ENCODE results near the gene ACOT9. TPM values are rescaled to one million over a fixed set of nuclear protein-coding genes. Genes with fewer than 3 reads are reported as not detected.
"Not testable (repeated sequence)": the region's sequence is repeated elsewhere in the genome, so short reads cannot be mapped to it uniquely, and the experiment has no call there.

Gene ACOT9
- total RNA-seq, 4 donors from 2014 or later = 12.3 to 21.9 (median 20.6) TPM

- TF ChIP-seq CTCF (IDR thresholded peaks at IDR 0.05 in 4 of 5, conservative IDR thresholded peaks at IDR 0.05 in 1 of 5) = no peak
- H3K9me3 ChIP-seq = no peaks in the 10 kb centered on the region
- no peaks in the 10 kb centered on the region for H3K36me3 ChIP-seq
- intact Hi-C loops (cut with DNase I; ENCODE audit: low total_unique reads) = loop anchor here (1.0 to 10.0 kb wide), 3 partner anchors 88 to 120 kb away; partner anchors contain the start of gene PRDX4
- ATAC-seq = peak in 1 of 2 donors; percentile 4
- no peak for DNase-seq
- H3K27ac ChIP-seq = peak overlapping the region; percentile 59 to 96 (median 94)
- peaks cover 0 to 16% of the 10 kb centered on the region in 2 donors for H3K4me1 ChIP-seq
- in situ Hi-C loops (cut with MboI; ENCODE audit: low sequenced_read_pairs in 4 of 4) = loop anchor here (5.0 to 10.0 kb wide), 3 partner anchors 120 to 272 kb away; partner anchors contain the start of genes APOO (in 3 of the 4), CXorf58 (in 3 of the 4) and EIF2S3 (in 1 of the 4)
- H3K27me3 ChIP-seq = no peaks in the 10 kb centered on the region
- H3K4me3 ChIP-seq = peak overlapping the region; percentile 39 to 85 (median 59)
Measured at GRCh38 chrX:23782455-23782854, 39.4 kb upstream of the ACOT9 start.

- TF ChIP-seq POLR2A (IDR thresholded peaks at IDR 0.05) = no peak
- no peak for TF ChIP-seq CTCF (IDR thresholded peaks at IDR 0.05 in 4 of 5, conservative IDR thresholded peaks at IDR 0.05 in 1 of 5)
- ATAC-seq = no peak
- Histone ChIP-seq H3K9me3 (no peaks in the 10 kb centered on the region), H3K36me3 (no peaks in the 10 kb centered on the region), H3K27me3 (no peaks in the 10 kb centered on the region), H3K27ac (no peak overlapping the region), H3K4me3 (no peak overlapping the region), H3K4me1 (peaks cover 0 to 3% of the 10 kb centered on the region in 2 donors)
- in situ Hi-C loops (cut with MboI; ENCODE audit: low sequenced_read_pairs in 4 of 4) = no loop called here
- intact Hi-C loops (cut with DNase I; ENCODE audit: low total_unique reads) = no loop called here
- DNase-seq = no peak
Measured at GRCh38 chrX:23779025-23779424, 35.9 kb upstream of the ACOT9 start.

- TF ChIP-seq POLR2A (IDR thresholded peaks at IDR 0.05) (no peak), CTCF (IDR thresholded peaks at IDR 0.05 in 4 of 5, conservative IDR thresholded peaks at IDR 0.05 in 1 of 5) (no peak)
- Histone ChIP-seq H3K36me3 (no peaks in the 10 kb centered on the region), H3K4me1 (no peaks in the 10 kb centered on the region), H3K4me3 (no peak overlapping the region), H3K9me3 (no peaks in the 10 kb centered on the region), H3K27ac (no peak overlapping the region), H3K27me3 (no peaks in the 10 kb centered on the region)
- in situ Hi-C loops (cut with MboI; ENCODE audit: low sequenced_read_pairs in 4 of 4) = no loop called here
- ATAC-seq (no peak), DNase-seq (no peak)
- intact Hi-C loops (cut with DNase I; ENCODE audit: low total_unique reads) = no loop called here
Measured at GRCh38 chrX:23776363-23776762, 33.3 kb upstream of the ACOT9 start.

- DNase-seq (no peak), ATAC-seq (peak in 1 of 2 donors; percentile 39)
- Histone ChIP-seq H3K4me3 (no peak overlapping the region), H3K4me1 (no peaks in the 10 kb centered on the region), H3K27ac (peak overlapping the region in 2 of 4 donors; percentile 21 to 57), H3K36me3 (no peaks in the 10 kb centered on the region), H3K9me3 (no peaks in the 10 kb centered on the region), H3K27me3 (no peaks in the 10 kb centered on the region)
- TF ChIP-seq POLR2A (IDR thresholded peaks at IDR 0.05) (no peak), CTCF (IDR thresholded peaks at IDR 0.05 in 4 of 5, conservative IDR thresholded peaks at IDR 0.05 in 1 of 5) (no peak)
- in situ Hi-C loops (cut with MboI; ENCODE audit: low sequenced_read_pairs in 4 of 4) = no loop called here
- intact Hi-C loops (cut with DNase I; ENCODE audit: low total_unique reads) = no loop called here
Measured at GRCh38 chrX:23773601-23774175, 30.6 kb upstream of the ACOT9 start.

- DNase-seq; ATAC-seq; in situ Hi-C loops (cut with MboI; ENCODE audit: low sequenced_read_pairs in 4 of 4): not testable (repeated sequence)
Measured at GRCh38 chrX:23771086-23771485, 28.0 kb upstream of the ACOT9 start.

More at GRCh38 chrX:23771086-23771485, 28.0 kb upstream of the ACOT9 start:
- H3K4me1 ChIP-seq; H3K9me3 ChIP-seq; H3K27ac ChIP-seq; intact Hi-C loops (cut with DNase I; ENCODE audit: low total_unique reads); H3K27me3 ChIP-seq; H3K4me3 ChIP-seq; H3K36me3 ChIP-seq: not testable (repeated sequence)
